ENCODE data around the gene NRXN3. TPM values are rescaled to one million over a fixed set of nuclear protein-coding genes. Genes with fewer than 3 reads are reported as not detected.

The NRXN3 gene
- total RNA-seq, 4 donors from 2014 or later: 0.04 to 0.16 TPM; not detected in 2

GRCh38 chr14:78222746-78223145 is 52.6 kb downstream of the NRXN3 start:
- in situ Hi-C loops (cut with MboI; ENCODE audit: low sequenced_read_pairs in 4 of 4) (no loop called here), intact Hi-C loops (cut with DNase I; ENCODE audit: low total_unique reads) (no loop called here)
- Histone ChIP-seq H3K4me3 (no peak overlapping the region), H3K27ac (no peak overlapping the region), H3K36me3 (no peaks in the 10 kb centered on the region), H3K4me1 (no peaks in the 10 kb centered on the region), H3K27me3 (no peaks in the 10 kb centered on the region), H3K9me3 (no peaks in the 10 kb centered on the region)
- no peak for ATAC-seq
- no peak for DNase-seq
- no peak for TF ChIP-seq POLR2A (IDR thresholded peaks at IDR 0.05)
- no peak for TF ChIP-seq CTCF (IDR thresholded peaks at IDR 0.05 in 4 of 5, conservative IDR thresholded peaks at IDR 0.05 in 1 of 5)

DNA sequence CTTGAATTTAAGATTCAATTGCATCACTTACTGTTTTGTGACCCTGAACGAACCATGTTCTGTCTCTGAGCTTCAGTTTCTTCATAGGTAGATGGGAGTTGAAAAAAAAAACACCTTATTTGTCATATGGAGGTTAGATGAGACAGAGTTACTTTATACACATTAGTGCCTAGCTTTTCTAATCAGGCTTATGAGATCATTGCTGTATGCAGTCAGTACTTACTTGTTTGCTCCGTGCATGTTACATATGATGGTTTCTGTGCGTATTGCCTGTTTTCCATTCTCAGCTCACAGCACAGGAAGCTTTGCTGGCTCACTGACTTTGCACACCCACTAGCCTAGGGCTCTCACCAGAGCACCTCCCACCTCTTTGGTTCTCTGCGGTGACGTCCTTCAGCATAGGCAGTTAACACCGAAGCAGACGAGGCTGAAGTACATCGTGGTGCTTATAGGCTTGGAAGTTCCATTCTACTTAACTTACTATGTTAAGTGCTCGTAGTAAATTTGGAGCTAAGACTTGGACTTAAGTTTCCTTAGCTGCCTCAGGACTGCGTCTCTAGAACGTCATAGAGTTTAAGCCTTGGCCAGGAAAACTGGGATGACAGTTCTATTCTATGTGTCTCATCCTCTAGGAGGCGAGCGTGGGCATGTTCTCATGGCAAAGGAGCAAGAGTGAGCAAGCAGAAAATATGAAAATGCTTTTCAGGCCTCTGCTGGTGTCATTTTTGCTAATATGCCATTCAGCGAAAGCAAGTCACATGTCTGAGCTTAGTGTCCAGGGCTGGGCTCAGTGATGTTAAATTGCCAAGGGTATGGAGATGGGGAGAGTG is 57.3 kb downstream of the NRXN3 start:
- no peak for TF ChIP-seq CTCF (IDR thresholded peaks at IDR 0.05 in 4 of 5, conservative IDR thresholded peaks at IDR 0.05 in 1 of 5)
- no peak for TF ChIP-seq POLR2A (IDR thresholded peaks at IDR 0.05)
- intact Hi-C loops (cut with DNase I; ENCODE audit: low total_unique reads) (no loop called here), in situ Hi-C loops (cut with MboI; ENCODE audit: low sequenced_read_pairs in 4 of 4) (no loop called here)
- Histone ChIP-seq H3K27ac (no peak overlapping the region), H3K4me1 (no peaks in the 10 kb centered on the region), H3K27me3 (no peaks in the 10 kb centered on the region), H3K36me3 (no peaks in the 10 kb centered on the region), H3K9me3 (no peaks in the 10 kb centered on the region), H3K4me3 (no peak overlapping the region)
- ATAC-seq (no peak), DNase-seq (no peak)

DNA sequence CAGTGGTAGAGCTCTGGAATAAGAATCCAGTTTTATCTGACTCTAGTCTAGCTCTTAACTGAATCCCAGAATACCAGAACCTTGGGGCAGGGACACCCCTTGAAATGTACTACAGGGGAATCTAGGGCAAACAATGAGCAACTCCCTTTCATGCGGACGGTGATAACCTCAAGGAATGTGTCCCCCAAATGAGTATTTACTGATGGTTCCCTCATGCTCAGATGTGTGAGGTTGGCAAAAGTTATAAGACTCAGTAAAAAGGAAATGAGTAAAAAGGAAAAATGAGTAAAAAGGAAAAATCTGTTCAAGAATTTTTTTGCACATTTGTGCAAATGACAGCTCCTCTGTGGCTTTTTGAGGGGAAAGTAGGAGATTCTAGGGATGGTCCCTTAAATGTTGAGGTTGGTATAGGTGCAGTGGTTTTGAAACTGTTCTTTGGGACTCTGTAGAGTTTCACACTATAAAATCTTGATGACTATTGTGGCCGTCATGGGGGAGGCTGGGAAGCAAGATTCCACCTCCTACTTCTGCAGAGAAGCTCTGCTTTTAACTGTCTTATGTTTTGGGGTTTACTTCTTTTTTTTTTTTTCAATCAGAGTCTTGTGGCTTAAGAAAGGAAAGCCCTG is 58.6 kb downstream of the NRXN3 start:
- in situ Hi-C loops (cut with MboI; ENCODE audit: low sequenced_read_pairs in 4 of 4): no loop called here
- no peak for TF ChIP-seq CTCF (IDR thresholded peaks at IDR 0.05 in 4 of 5, conservative IDR thresholded peaks at IDR 0.05 in 1 of 5)
- TF ChIP-seq POLR2A (IDR thresholded peaks at IDR 0.05): no peak

DNA sequence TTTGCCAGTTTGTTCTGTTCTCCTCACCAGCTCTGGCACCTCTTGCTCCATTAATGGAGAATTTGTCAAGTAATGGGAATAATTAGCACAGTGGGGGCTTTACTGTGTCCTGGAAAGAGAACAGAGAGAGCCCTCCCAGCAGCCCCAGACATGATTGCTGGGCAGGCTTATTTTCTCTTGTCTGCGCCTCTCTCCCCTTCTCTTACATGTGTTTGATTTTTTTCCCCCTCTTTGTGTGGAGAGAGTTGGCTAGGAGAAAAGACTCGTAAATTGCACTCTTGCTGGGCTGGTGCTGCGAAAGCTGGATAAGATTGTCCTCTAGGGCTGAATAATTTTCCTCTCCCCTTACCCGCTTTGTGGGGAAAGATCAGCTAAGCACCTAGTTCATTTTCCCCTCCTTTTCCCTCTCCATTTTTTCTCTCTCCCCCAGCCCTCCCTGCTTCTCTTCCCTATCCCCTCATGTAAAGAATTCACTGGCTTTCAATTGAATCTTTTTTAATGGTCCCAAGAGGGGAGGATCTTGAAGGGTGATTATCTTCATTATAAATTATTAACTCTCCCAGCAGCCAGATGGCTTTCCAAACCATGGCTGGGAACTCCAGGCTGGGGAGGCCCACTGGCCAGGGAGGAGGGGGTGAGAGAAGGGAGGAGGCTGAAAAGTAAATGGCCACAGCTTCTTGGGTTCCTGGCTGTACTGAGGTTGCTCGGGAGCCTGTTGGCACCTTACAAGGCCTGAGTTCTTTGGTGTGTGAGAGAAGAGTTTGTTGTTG is 62.2 kb downstream of the NRXN3 start:
- no peaks in the 10 kb centered on the region for H3K36me3 ChIP-seq
- intact Hi-C loops (cut with DNase I; ENCODE audit: low total_unique reads): no loop called here
- in situ Hi-C loops (cut with MboI; ENCODE audit: low sequenced_read_pairs in 4 of 4): no loop called here
- TF ChIP-seq POLR2A (IDR thresholded peaks at IDR 0.05): no peak
- TF ChIP-seq CTCF (IDR thresholded peaks at IDR 0.05 in 4 of 5, conservative IDR thresholded peaks at IDR 0.05 in 1 of 5): no peak
- H3K4me1 ChIP-seq: no peaks in the 10 kb centered on the region
- H3K27ac ChIP-seq: no peak overlapping the region
- no peak overlapping the region for H3K4me3 ChIP-seq
- DNase-seq: no peak
- ATAC-seq: no peak
- H3K27me3 ChIP-seq: no peaks in the 10 kb centered on the region
- no peaks in the 10 kb centered on the region for H3K9me3 ChIP-seq

More for the DNA sequence above, 58.6 kb downstream of the NRXN3 start:
- no peaks in the 10 kb centered on the region for H3K4me1 ChIP-seq
- no peaks in the 10 kb centered on the region for H3K27me3 ChIP-seq
- no peaks in the 10 kb centered on the region for H3K9me3 ChIP-seq
- ATAC-seq (no peak), DNase-seq (no peak)
- H3K36me3 ChIP-seq: no peaks in the 10 kb centered on the region
- H3K4me3 ChIP-seq: no peak overlapping the region
- intact Hi-C loops (cut with DNase I; ENCODE audit: low total_unique reads): no loop called here
- no peak overlapping the region for H3K27ac ChIP-seq
